ENCODE data around the gene LRP5. TPM values are rescaled to one million over a fixed set of nuclear protein-coding genes. Genes with fewer than 3 reads are reported as not detected.
"Not testable (repeated sequence)": the region's sequence is repeated elsewhere in the genome, so short reads cannot be mapped to it uniquely, and the experiment has no call there.

The LRP5 gene
- total RNA-seq, 1 donor from 2014 or later, result 64.8 TPM

DNA sequence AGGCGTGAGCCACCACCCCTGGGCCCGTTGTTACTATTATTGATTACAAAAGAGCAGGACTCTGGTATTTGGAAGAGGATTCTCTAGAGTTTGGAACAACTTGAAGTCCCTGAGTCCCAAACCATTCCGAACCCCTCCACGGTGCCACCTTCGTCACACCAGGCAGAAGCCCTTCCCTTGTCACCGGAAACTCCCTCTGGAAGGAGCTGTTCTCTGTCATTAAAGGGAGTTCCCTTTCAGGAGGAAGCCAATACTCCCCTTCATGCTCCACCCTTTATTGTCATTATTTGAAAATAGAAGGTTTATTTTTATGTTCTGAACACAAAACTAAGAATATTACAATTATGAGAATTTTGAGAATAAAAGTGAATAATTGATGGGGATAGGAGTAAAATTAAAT is 35.5 kb upstream of the LRP5 start:
- intact Hi-C loops (cut with micrococcal nuclease), result no loop called here
- ATAC-seq (no peak), DNase-seq (no peak)

DNA sequence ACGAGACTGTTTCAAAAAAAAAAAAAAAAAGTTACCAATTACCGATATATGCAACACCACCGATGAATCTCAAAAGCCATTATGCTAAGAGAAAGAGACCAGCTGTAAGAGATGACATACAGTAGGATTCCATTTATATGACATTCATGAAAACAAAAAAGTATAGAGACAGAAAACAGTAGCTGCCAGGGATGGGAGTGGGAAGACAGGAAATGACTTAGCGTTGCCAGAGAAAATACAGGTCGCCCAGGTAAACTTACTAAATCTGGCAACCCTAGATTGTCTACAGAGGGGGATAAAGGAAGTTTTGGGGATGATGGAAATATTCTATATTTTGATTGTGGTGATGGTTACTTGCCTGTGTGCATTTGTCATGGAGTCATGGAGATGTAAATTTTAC is 32.7 kb upstream of the LRP5 start:
- DNase-seq, result no peak
- intact Hi-C loops (cut with micrococcal nuclease), result no loop called here
- no peak for ATAC-seq

DNA sequence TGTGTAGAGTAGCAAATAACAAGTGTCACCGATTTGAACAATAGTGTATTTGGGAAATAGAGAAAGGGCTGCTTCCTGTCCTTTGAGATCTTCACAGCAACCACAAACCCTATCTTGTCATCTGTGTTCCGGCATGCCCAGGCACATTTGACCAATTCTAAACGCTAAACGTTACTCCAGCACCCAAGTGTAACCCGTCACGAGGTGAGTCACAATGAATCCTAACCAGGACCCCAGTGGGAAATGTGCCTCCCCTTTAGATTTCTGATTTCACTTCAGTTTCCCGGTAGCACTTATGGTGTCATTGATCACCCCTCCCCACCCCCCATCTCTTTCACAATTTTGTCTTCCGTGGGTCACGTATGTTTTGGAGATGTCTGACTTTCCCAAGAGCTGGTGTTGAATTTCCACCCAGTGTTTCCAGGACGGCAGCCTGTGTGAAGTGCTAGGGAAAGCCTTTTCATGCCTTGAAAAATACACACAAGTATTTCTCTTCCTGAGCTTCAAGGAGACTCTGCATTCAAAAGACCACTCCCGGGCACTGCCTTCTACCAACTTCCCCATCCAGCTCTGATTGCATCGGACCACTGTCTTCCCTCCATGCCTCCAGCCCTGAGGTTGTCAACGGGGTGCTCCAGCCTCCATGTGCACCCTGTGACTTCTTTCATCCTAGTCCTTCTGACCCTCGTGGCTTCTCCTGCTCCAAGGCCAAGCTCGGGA is 30.1 kb upstream of the LRP5 start:
- intact Hi-C loops (cut with micrococcal nuclease), result no loop called here
- DNase-seq (no peak), ATAC-seq (no peak)

DNA sequence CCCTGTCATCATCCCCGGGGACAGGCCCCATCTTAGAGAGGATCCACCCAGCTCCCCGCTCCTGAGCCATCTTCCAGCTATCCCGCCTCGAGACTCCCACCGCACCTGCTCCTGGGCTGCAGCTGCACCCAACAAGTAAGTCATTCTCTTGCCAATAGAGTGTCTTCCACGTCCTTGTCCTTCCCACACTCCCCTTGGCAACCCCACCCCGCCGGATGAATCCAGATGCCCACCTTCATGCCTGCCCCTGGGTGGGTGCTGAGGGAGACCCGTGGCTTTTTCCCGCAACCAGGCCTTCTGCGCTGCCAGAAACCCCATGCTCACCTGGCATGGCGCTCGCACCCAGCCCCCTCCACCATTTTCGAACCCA is 29.5 kb upstream of the LRP5 start:
- ATAC-seq (no peak), DNase-seq (no peak)

DNA sequence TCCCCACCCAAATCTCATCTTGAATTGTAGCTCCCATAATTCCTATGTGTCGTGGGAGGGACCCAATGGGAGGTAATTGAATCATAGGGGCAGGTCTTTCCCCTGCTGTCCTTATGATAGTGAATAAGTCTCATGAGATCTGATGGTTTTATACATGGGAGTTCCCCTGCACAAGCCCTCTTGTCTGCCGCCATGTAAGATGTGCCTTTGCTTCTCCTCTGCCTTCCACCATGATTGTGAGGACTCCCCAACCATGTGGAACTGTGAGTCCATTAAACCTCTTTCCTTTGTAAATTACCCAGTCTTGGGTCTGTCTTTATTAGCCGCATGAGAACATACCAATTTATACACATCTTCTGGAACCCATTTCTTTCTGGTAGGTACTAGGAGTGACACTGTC is 27.8 kb upstream of the LRP5 start:
- intact Hi-C loops (cut with micrococcal nuclease); DNase-seq; ATAC-seq: not testable (repeated sequence)

More for the DNA sequence above, 29.5 kb upstream of the LRP5 start:
- intact Hi-C loops (cut with micrococcal nuclease), result no loop called here

DNA sequence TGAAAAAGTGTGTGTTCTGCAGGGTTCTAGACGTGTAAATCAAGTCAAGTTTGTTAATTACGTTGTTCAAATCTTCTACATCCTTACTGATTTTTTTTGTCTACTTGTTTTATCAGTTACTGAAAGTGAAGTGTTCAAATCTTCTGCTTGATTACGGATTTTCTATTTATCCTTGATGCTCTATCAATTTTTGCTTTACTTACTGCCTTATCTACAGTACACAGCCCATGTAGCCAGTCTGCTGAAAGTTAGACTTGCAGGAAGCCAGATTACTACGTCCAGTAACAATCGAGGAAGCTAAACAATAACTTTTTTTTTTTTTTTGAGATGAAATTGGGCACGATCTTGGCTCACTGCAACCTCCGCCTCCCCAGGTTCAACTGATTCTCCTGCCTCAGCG is 25.0 kb upstream of the LRP5 start:
- DNase-seq, result no peak
- no peak for ATAC-seq
- intact Hi-C loops (cut with micrococcal nuclease), result no loop called here

DNA sequence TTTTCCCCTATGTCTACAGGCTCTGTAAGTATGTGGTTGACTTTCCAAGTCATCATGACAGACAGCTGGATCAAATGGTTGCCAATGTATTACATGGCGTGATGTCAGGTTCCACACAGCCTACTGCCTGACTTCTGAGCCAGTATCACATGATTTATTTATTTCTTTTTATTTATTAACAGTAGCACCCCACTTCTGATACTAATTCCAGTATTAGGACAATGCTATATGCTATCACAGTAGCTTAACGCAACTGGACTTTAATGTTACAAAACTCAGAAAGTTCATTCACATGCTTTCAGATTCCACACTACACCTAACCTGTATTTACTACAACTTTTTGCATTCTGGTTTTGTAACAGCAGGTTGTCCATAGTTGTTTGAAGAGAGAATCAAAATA is 22.9 kb upstream of the LRP5 start:
- ATAC-seq, result no peak
- intact Hi-C loops (cut with micrococcal nuclease), result no loop called here
- DNase-seq, result no peak

DNA sequence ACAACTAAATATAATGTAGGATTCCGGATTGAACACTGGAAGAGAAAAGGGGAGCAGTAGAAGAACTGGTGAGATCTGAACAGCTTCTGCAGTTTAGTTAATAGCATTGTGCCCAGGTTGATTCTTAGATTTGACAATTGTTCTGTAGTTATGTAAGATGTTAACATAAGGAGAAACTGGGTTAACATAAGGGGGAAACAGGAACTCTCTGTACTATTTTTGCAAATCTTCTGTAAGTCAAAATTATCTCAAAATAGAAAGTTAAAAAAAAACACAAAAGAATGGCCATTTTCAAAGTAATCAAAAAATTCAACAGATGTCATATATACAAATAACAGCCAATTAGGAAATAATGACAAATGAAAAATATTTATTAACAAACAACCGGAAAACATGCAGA is 18.7 kb upstream of the LRP5 start:
- intact Hi-C loops (cut with micrococcal nuclease), result no loop called here
- no peak for DNase-seq
- no peak for ATAC-seq

DNA sequence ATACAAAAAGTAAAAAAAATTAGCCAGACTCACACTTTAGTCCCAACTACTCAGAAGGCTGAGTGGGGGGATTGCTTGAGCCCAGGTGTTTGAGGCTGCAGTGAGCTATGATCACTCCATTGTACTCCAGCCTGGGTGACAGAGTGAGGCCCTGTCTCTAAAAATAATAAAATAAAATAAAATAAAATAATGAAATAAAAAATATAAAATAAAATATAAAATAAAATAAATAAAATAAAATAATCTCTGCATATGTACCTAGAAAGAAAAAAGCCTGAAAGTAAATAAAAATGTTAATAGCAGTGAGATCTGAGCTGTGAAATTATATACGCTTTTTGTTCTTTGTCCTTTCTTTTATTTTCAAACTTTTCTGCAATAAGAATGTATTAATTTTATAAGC is 17.1 kb upstream of the LRP5 start:
- no peak for ATAC-seq
- intact Hi-C loops (cut with micrococcal nuclease), result loop anchor here (5.0 kb wide), 1 partner anchor 38 kb away; no protein-coding TSS in a partner anchor
- DNase-seq, result no peak

DNA sequence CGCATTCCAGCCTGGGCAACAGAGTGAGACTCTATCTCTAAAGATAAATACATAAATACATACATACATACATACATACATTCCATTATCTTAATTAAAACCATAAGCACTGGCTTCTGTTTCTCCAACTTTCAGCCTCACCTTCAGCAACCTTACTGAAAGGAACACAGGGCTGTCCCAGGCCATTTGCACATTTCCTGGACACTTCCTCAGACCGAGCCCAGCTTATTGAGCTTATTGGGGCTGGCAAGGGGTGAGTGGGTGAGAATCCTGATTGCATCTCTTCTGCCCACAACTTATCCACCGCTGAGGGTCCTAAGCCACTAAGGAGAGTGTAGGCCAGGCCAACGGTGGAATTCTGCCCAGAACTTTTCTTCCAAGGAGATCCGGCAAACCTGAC is 16.5 kb upstream of the LRP5 start:
- no peak for ATAC-seq
- DNase-seq, result no peak
- intact Hi-C loops (cut with micrococcal nuclease), result loop anchor here (5.0 kb wide), 1 partner anchor 39 kb away; no protein-coding TSS in a partner anchor

DNA sequence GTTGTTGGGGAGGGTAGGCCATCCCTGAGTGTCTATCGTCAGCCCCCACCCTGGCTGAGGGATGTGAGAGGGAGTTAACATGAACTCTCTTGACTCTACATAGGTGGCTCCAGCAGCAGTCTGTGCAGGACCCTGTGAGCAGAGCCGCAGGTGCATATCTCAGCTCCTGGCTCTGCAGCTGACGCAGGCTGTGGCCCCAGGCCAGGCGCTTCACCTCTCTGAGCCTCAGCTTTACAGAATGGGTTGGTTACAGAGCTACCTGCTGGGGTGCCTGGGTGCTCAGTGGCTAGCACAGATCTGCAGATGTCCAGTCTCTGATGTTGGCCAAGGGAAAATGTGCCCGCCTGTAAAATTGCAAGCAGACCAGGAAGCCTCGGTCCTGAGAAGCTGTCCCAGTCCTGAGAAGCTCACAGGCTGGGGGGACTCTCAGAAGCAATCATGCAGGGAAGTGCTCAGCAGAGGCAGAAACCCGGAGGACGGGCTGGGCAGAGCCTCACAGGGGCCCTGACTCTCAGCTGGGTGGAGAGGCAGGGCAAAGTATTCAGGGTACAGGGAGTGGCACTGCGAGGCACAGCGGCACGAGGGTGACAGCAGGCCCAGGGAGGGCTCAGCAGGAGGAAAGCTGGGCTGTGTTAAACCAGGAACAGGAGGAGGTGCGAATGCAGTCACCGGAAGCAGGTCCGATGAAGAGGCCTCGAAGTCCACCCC is 15.9 kb upstream of the LRP5 start:
- intact Hi-C loops (cut with micrococcal nuclease), result loop anchor here (5.0 kb wide), 1 partner anchor 39 kb away; no protein-coding TSS in a partner anchor
- ATAC-seq, result no peak
- no peak for DNase-seq

DNA sequence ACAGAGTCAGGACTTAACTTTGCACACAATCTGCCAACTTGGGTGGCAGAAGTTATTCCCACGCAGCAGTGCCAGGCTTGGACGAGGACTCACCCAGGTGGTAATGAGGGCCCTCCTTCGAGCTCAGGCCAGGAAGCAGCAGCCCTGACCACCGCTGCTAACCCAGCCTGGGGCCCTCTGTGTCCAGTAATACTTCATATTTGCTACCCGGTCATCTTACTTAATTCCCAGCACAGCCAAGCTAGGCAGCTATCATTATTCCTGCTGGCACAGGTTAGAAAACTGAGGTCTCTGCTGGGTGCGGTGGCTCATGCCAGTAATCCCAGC is 15.4 kb upstream of the LRP5 start:
- no peak for ATAC-seq
- DNase-seq, result no peak
- intact Hi-C loops (cut with micrococcal nuclease), result loop anchor here (5.0 kb wide), 1 partner anchor 40 kb away; no protein-coding TSS in a partner anchor

DNA sequence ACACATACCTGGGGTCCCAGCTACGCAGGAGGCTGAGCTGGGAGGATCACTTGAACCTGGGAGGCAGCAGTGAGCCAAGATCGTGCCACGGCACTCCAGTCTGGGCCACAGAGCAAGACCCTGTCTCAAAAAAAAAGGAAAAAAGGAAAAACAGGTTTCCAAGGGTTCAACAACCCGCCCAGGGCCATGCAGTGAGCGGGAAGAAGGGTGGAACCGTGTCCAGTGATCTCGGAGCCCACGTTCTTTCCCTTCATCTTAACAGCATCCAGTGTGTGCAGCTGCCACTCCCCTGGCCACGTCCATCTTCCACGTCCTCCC is 14.9 kb upstream of the LRP5 start:
- intact Hi-C loops (cut with micrococcal nuclease), result loop anchor here (5.0 kb wide), 1 partner anchor 40 kb away; no protein-coding TSS in a partner anchor
- DNase-seq (no peak), ATAC-seq (no peak)

DNA sequence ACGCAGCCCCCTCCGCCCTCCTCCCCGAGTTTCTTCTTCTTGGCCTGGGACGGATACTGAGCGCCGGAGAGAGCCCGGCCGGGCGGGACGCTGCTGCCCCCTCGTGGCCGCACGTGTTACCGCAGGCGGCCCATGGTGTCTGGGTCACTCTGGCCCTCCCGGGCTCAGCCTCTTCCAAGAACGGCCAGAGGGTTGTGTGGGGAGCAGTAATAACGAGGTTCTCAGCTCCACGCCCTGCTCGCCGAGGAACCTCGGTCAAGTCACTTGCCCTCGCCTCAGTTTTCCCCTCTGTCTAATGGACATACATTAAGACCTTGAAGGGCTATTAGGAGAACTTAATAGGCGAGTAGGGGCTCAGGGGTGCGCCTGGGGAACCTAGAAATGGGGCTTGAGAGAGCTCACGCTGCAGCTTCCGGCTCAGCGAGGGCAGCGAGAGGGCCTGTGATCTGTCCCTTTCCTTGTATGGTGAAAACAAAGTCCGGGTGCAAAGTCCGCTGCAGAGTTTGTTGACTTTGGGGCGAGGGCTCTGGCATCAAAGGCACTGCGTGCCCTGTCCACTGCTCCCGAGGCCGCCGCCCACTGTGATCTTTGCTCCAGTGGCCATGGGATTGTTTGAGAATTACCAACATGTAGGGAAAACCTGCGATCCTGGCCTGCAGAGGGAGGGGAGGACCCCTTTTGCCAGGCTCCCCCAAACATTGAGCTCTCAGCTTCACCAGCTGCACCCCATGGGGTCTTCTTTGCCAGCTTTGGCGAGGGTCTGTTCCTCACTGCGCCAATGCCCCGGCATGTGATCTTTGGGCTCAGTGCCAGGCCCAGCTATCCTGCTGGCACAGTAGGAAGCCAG is 14.4 kb upstream of the LRP5 start:
- DNase-seq (peak; percentile 89), ATAC-seq (peak; percentile 98)
- intact Hi-C loops (cut with micrococcal nuclease), result loop anchor here (5.0 kb wide), 1 partner anchor 41 kb away; no protein-coding TSS in a partner anchor

DNA sequence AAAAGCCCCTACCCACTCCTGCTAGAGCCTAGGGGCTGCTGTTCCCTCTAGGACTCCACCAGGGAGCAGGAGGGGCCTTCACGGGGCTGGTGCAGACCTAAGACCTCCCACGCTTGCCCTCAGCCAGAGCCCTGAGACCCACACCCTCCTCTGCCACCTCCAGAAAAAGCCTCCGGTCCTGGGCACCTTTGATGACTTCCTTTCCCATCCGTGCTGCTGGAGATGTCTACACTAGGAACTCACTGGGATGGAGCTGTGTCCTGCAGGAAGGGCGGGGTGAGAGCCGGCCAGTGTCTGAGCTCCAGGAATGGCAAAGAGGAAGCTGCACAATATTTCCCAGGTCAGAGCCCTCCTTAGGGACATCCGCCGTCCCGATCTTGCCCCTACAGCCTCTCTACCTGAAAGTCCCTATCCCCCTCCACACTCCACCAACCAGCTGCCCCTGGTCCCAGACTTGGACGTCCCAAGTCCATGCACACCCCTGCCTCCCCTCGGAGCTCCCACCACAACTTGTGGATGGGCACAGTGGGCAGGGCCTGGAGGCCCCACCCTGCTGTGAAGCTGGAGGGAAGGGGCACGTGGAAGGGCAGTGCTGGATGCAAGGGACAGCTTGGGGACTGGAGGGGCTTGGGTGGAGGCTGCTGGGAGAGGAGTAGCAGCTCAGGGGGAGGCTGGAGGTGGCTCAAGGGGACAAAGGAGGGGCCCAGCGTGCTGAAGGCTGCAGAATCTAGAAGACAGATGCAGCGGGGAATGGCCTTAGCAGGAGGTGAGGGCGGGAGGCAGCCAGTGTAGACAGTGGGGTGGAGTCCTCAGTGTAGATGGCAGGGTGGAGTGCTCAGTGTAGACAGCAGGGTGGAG is 13.5 kb upstream of the LRP5 start:
- no peak for DNase-seq
- ATAC-seq, result peak; percentile 39
- intact Hi-C loops (cut with micrococcal nuclease), result loop anchor here (5.0 kb wide), 1 partner anchor 42 kb away; no protein-coding TSS in a partner anchor

DNA sequence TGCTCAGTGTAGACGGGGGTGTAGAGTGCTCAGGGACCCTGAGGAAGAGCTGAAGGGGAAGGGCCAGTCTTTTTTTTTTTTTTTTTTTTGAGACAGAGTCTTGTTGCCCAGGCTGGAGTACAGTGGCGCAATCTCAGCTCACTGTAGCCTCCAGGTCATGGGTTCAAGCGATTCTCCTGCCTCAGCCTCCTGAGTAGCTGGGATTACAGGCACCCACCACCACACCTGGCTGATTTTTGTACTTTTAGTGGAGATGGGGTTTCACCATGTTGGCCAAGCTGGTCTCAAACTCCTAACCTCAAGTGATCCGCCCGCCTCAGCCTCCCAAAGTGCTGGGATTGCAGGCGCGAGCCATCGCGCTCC is 12.9 kb upstream of the LRP5 start:
- intact Hi-C loops (cut with micrococcal nuclease), result loop anchor here (5.0 kb wide), 1 partner anchor 42 kb away; no protein-coding TSS in a partner anchor
- ATAC-seq, DNase-seq: not testable (repeated sequence)

DNA sequence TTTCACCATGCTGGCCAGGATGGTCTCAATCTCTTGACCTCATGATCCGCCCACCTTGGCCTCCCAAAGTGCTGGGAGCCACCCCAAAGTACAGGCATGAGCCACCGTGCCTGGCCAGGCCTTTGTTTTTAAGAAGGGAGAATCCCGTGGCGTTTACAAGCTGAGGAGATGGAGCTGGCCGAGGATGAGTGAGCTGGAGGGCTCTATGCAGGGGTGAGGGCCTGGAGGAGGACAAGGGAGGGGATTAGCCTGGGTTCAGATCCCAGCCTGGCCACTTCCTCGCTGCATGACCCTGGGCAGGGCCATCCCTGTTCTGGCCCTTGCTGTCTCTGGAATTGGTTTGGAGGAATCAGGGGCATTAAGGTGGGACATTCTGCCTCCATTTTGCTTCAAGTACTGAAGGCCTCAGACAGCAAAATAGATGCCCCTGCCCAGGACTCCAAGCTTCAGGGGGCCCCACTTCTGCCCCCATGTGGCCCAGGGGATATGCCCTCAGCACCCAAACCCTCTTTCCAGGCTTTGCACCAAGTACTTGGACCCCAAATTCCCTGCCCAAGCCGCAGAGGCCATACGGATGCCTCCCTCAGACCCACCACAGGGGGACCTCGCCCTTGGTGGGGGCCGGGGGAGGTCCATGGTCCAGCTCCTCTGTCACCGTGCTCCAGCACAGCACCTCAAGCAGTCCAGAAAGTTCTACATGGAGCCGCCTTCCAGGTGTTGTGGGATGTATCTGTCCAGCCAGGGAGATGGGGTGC is 12.1 kb upstream of the LRP5 start:
- ATAC-seq (no peak), DNase-seq (no peak)
- intact Hi-C loops (cut with micrococcal nuclease), result no loop called here

DNA sequence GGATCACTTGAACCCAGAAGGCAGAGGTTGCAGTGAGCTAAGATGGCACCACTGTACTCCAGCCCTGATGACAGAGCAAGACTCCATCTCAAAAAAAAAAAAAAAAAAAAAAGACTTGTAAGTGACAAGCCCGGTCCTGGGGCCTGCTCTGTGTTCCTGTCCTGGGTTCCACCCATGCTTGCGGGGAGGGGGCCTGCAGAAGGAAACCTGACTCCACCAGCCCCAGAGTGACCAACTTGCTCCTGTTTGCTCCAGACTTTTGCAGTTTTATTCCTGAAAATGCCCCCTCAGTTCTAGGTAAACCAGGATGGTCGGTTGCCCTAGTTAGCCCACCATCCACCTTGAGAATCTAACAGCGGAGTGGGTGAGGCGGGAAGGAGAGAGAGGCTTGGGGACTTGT is 10.1 kb upstream of the LRP5 start:
- ATAC-seq (no peak), DNase-seq (no peak)
- intact Hi-C loops (cut with micrococcal nuclease), result no loop called here

Measured in left ventricle myocardium superior (tissue), 1 donor.